ENCODE measurements around the gene EPHA7. TPM values are rescaled to one million over a fixed set of nuclear protein-coding genes. Genes with fewer than 3 reads are reported as not detected.

Gene EPHA7
- total and polyA plus RNA-seq, 2 experiments from 2014 or later = 6.9 to 19.2 TPM

- H3K4me2 ChIP-seq = no peak overlapping the region
- H2AFZ ChIP-seq = no peak overlapping the region
- H3K4me3 ChIP-seq = no peak overlapping the region
- H3K4me1 ChIP-seq (ENCODE audit: insufficient read depth) = no peaks in the 10 kb centered on the region
- no peak for TF ChIP-seq CTCF (IDR thresholded peaks at IDR 0.05; ENCODE audit: poor library complexity)
- no peak for TF ChIP-seq EZH2 (IDR thresholded peaks at IDR 0.05; ENCODE audit: borderline replicate concordance)
- TF ChIP-seq EZH2phosphoT487 (IDR thresholded peaks at IDR 0.05; ENCODE audit: low read depth, severe bottlenecking, unreplicated experiment) = no peak
- no peaks in the 10 kb centered on the region for H3K79me2 ChIP-seq
- 98% methylated on average over 2 of the region's 2 CpGs for WGBS (ENCODE audit: low lambda C conversion rate, missing lambda C conversion rate)
- H3K9me2 ChIP-seq (replicated peaks; ENCODE audit: insufficient read depth) = no peaks in the 10 kb centered on the region
- no peaks in the 10 kb centered on the region for H3K36me3 ChIP-seq (replicated peaks; ENCODE audit: insufficient read depth, low read depth)
- H3K27me3 ChIP-seq = no peaks in the 10 kb centered on the region
- no peaks in the 10 kb centered on the region for H3K9me3 ChIP-seq (ENCODE audit: low read depth)
- DNase-seq (ENCODE audit: low spot score) = no peak
- H4K20me1 ChIP-seq (ENCODE audit: insufficient read depth, poor library complexity, severe bottlenecking) = no peaks in the 10 kb centered on the region
- H3K27ac ChIP-seq = no peak overlapping the region
Measured at GRCh38 chr6:93358435-93358834, 60.9 kb downstream of the EPHA7 start.

- Histone ChIP-seq H4K20me1 (ENCODE audit: insufficient read depth, poor library complexity, severe bottlenecking) (no peaks in the 10 kb centered on the region), H3K9me2 (replicated peaks; ENCODE audit: insufficient read depth) (no peaks in the 10 kb centered on the region), H3K36me3 (replicated peaks; ENCODE audit: insufficient read depth, low read depth) (no peaks in the 10 kb centered on the region), H3K27me3 (no peaks in the 10 kb centered on the region), H2AFZ (no peak overlapping the region), H3K79me2 (no peaks in the 10 kb centered on the region), H3K4me2 (no peak overlapping the region), H3K9me3 (ENCODE audit: low read depth) (no peaks in the 10 kb centered on the region), H3K4me1 (ENCODE audit: insufficient read depth) (no peaks in the 10 kb centered on the region), H3K27ac (no peak overlapping the region), H3K4me3 (no peak overlapping the region)
- TF ChIP-seq EZH2phosphoT487 (IDR thresholded peaks at IDR 0.05; ENCODE audit: low read depth, severe bottlenecking, unreplicated experiment) = no peak
- WGBS (ENCODE audit: low lambda C conversion rate, missing lambda C conversion rate) = 96% methylated on average over 1 of the region's 1 CpG
- DNase-seq (ENCODE audit: low spot score) = no peak
Measured at GRCh38 chr6:93352604-93353003, 66.8 kb downstream of the EPHA7 start.

- 67% methylated on average over 3 of the region's 3 CpGs for WGBS (ENCODE audit: low lambda C conversion rate, missing lambda C conversion rate)
- Histone ChIP-seq H3K27ac (no peak overlapping the region), H3K9me3 (ENCODE audit: low read depth) (no peaks in the 10 kb centered on the region), H4K20me1 (ENCODE audit: insufficient read depth, poor library complexity, severe bottlenecking) (no peaks in the 10 kb centered on the region), H3K27me3 (no peaks in the 10 kb centered on the region), H2AFZ (no peak overlapping the region), H3K9me2 (replicated peaks; ENCODE audit: insufficient read depth) (no peaks in the 10 kb centered on the region), H3K36me3 (replicated peaks; ENCODE audit: insufficient read depth, low read depth) (no peaks in the 10 kb centered on the region), H3K4me1 (ENCODE audit: insufficient read depth) (no peaks in the 10 kb centered on the region), H3K4me2 (no peak overlapping the region), H3K4me3 (no peak overlapping the region), H3K79me2 (no peaks in the 10 kb centered on the region)
- DNase-seq (ENCODE audit: low spot score) = no peak
- TF ChIP-seq EZH2phosphoT487 (IDR thresholded peaks at IDR 0.05; ENCODE audit: low read depth, severe bottlenecking, unreplicated experiment) (no peak), CTCF (IDR thresholded peaks at IDR 0.05; ENCODE audit: poor library complexity) (no peak), EZH2 (IDR thresholded peaks at IDR 0.05; ENCODE audit: borderline replicate concordance) (no peak)
Measured at GRCh38 chr6:93351222-93351621, 68.1 kb downstream of the EPHA7 start.

GRCh38 chr6:93350774-93351173, 68.6 kb downstream of the EPHA7 start:
- no peaks in the 10 kb centered on the region for H4K20me1 ChIP-seq (ENCODE audit: insufficient read depth, poor library complexity, severe bottlenecking)
- no peaks in the 10 kb centered on the region for H3K4me1 ChIP-seq (ENCODE audit: insufficient read depth)
- WGBS (ENCODE audit: low lambda C conversion rate, missing lambda C conversion rate) = 95% methylated on average over 4 of the region's 4 CpGs
- H3K27me3 ChIP-seq = no peaks in the 10 kb centered on the region
- TF ChIP-seq EZH2phosphoT487 (IDR thresholded peaks at IDR 0.05; ENCODE audit: low read depth, severe bottlenecking, unreplicated experiment) (no peak), EZH2 (IDR thresholded peaks at IDR 0.05; ENCODE audit: borderline replicate concordance) (no peak), CTCF (IDR thresholded peaks at IDR 0.05; ENCODE audit: poor library complexity) (no peak)
- no peak overlapping the region for H2AFZ ChIP-seq
- H3K79me2 ChIP-seq = no peaks in the 10 kb centered on the region
- no peaks in the 10 kb centered on the region for H3K36me3 ChIP-seq (replicated peaks; ENCODE audit: insufficient read depth, low read depth)
- no peak for DNase-seq (ENCODE audit: low spot score)
- no peak overlapping the region for H3K4me2 ChIP-seq
- H3K9me2 ChIP-seq (replicated peaks; ENCODE audit: insufficient read depth) = no peaks in the 10 kb centered on the region
- H3K9me3 ChIP-seq (ENCODE audit: low read depth) = no peaks in the 10 kb centered on the region
- no peak overlapping the region for H3K27ac ChIP-seq
- H3K4me3 ChIP-seq = no peak overlapping the region

Data from hepatocyte (in vitro differentiated cells).